ENCODE results near the gene ZCCHC24. TPM values are rescaled to one million over a fixed set of nuclear protein-coding genes. Genes with fewer than 3 reads are reported as not detected.

Gene ZCCHC24
- total RNA-seq, 4 donors from 2014 or later: 37.6 to 75.7 (median 48.7) TPM

DNA sequence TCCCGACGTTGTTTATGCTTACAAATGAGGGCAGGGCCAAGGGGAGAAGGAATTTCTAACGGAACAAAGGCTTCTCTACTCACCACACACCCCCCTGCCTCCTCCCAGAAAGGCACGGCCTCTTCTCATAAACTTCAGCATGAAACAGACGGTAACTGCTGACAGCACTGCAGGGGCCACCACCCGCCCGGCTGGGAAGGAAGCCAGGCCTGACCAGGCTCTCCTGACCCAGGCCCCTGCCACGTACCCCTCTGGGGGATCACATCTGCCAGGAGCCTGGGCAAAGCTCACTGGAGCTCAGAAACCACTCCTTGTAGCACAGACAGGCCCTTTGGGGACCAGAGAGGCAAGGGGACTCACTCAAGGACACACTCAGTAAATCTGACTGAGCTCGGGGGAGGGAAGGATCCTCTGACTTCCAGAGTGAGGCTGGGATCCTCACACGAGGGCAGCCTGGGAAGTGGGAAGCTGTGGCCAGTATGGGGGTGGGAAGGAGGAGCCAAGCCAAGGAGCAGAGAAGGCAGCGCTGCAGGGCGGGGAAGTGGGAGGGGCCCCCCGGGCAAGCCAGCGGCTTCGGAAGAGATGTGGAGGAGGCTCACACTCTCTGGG, 46.1 kb downstream of the ZCCHC24 start:
- TF ChIP-seq, protein P1, sequence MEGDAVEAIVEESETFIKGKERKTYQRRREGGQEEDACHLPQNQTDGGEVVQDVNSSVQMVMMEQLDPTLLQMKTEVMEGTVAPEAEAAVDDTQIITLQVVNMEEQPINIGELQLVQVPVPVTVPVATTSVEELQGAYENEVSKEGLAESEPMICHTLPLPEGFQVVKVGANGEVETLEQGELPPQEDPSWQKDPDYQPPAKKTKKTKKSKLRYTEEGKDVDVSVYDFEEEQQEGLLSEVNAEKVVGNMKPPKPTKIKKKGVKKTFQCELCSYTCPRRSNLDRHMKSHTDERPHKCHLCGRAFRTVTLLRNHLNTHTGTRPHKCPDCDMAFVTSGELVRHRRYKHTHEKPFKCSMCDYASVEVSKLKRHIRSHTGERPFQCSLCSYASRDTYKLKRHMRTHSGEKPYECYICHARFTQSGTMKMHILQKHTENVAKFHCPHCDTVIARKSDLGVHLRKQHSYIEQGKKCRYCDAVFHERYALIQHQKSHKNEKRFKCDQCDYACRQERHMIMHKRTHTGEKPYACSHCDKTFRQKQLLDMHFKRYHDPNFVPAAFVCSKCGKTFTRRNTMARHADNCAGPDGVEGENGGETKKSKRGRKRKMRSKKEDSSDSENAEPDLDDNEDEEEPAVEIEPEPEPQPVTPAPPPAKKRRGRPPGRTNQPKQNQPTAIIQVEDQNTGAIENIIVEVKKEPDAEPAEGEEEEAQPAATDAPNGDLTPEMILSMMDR (IDR thresholded peaks at IDR 0.05; ENCODE audit: low read depth): no peak

DNA sequence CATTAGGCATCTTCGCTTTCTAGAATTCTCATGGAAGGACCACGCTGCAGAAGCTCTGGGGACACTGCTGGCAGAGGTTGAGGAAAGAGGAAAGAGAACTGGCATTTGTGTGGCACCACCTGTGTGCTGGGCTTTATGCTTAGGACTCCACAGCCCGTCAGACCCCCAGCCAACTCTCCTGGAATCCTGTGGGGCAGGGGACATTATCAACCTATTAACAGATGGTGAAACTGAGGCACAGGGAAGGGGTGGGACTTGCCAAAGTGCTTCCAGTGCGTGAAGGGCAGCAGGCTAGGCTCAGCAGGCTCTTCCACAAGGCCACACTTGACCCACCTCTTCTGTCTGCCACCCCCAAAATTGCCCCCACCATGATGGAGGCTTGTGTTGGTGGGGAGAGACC, 46.8 kb downstream of the ZCCHC24 start:
- TF ChIP-seq, protein P1 (IDR thresholded peaks at IDR 0.05; ENCODE audit: low read depth): no peak

DNA sequence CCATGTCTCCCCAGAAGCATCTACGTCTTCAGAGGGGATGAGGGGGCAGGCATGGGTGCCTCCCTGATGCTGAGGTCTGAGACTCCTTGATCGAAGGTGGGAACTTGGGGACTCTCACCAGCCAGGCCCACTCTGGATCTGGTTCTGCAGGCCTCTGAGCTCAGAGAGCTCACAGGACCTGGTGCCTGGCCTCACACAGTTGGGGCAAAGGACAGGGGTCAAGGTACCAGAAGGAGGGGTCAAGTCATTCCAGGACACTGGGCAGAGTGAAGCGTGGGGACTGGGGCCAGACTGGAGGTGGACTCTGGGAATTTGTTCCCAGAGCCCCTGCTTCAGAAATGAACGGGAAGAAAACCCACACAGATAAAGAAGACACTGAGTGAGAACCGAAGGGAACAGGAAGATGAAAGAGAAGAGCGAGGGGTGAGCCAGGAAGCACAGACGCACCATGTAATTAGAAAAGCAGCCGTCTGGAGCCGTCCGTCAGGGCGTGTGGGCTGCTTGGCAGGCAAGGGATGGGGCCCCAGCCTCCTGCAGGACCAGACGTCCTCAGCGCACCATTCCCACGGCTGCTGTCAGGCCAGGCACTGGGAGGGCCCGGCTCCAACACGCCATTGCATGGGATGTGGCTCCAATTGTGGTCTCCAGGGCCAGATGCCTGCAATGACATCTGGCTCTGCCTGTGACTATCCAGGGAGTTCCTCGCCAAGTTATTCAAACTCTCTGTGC, 47.7 kb downstream of the ZCCHC24 start:
- TF ChIP-seq, protein P1 (IDR thresholded peaks at IDR 0.05; ENCODE audit: low read depth): no peak

DNA sequence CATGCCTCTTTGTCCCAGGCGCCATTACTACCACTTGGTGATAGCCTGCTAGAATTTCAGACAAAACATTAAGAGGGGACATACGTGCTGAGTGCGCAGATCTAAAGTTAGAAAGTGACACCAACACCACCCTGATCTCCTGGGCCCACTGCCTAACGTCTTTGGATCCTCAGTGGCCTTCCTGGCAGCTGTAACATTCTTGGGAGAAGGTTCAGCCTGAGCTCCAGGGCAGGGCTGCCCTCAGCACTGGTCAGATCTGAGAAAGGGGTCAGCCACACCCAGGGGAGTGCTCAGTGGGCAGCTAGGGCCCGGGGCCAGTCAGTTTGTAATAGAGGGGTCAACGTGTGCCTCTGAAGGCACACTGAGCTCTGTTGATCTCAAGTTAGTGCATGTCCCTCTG, 48.4 kb downstream of the ZCCHC24 start:
- TF ChIP-seq, protein P1 (IDR thresholded peaks at IDR 0.05; ENCODE audit: low read depth): no peak

DNA sequence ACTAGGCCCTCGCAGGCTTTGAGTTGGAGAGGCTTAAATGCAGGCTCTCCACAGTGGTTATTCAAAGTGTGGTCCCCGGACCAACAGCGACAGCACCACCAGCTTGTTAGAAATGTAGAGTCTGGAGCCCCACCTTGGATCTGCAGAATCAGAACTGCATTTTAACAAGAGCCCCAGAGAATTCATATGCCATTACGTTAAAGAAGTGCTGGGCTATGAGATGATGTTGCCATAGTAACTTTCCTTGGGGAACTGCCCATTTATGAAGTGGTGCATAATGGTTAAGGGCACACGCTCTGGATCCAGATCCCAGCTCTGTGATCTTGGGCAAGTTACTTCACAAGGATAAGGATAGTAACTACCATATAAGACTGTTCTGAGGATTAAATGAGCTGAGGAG, 48.9 kb downstream of the ZCCHC24 start:
- TF ChIP-seq, protein P1 (IDR thresholded peaks at IDR 0.05; ENCODE audit: low read depth): no peak

DNA sequence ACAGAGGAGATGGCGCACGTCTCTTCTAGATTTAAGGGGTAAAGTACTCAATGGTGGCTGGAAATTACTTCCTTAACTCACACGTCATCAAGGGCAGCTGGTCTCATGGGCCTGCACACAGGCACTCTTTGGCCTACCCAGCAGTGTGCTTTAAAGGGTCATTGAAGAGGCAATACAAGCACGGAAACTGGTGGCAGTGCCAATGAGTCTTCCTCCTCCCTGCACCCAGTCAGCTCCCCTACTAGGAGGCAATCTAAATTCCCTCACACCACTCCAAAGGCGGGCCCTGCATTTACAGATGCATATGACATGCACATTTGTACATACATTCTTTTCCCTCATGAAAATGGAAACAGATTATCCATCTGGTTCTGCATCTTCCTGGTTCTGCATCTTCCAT, 50.8 kb downstream of the ZCCHC24 start:
- TF ChIP-seq, protein P1 (IDR thresholded peaks at IDR 0.05; ENCODE audit: low read depth): no peak

DNA sequence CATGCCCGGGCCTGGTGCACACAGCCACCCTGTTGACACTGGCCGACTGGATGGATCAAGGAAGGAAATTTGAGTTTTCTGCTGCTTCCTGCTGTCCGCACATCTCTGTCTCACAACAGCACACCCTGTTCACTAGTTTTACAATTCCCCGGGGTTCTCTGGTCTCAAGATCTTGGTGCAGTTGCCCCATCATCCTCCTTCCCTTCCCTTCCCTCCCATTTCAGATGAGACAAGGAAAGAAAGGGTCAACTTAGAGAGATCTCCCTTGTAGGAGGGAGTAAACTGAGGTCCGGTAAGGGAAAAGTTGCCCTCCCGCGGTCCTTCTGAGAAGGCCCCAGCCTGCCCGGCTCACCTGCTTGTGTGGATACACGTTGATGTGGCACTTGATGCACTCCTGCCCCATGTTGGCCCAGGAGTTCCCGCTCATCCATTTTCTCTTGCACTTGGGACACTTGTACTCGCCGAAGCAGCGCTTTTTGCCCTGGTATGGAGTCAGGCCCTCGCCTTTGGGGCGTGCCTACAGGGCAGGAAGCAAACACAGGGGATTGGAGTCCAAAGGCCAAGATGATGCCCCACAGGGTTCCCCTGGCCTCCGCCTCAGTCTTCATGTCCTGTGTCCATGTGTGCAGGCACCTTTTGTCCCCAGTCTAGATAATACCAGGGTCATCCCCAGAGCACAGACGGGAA, 51.4 kb downstream of the ZCCHC24 start:
- TF ChIP-seq, protein P1 (IDR thresholded peaks at IDR 0.05; ENCODE audit: low read depth): no peak
